ENCODE measurements around the gene ERICH3.

Gene ERICH3

DNA sequence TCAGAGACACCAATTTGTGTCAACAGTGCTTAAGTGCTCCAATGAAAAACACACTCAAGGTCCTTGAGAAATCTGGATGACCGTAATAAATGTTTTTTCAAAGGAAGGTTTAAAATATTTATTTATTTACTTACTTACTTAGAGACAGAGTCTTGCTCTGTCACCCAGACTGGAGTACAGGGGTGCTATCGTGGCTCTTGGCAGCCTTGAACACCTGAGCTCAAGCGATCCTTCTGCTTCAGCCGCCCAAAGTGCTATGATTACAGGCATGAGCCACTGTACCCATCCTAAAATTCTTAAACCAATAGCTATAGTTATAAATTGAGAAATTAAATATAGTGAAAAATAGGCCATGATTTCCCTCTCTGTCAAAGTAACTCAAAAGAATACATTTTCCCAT lies 17.3 kb upstream of the ERICH3 start:
- H3K9me3 ChIP-seq (replicated peaks in 1 of 2; ENCODE audit: control insufficient read depth in 2 of 2, insufficient read depth in 1 of 2, low read depth in 1 of 2, low read length in 2 of 2): no peaks in the 10 kb centered on the region
- H2BK12ac ChIP-seq (ENCODE audit: low read length): no peak overlapping the region
- no peaks in the 10 kb centered on the region for H3K79me1 ChIP-seq (ENCODE audit: low read depth, low read length)
- no CpG with 5 or more reads among the region's 4 CpGs for WGBS, 2 donors (ENCODE audit: extremely low coverage in 2 of 2, insufficient read length in 2 of 2, insufficient replicate concordance in 1 of 2)
- no peak overlapping the region for H3K27ac ChIP-seq (replicated peaks; ENCODE audit: low read length)
- no peak overlapping the region for H2BK120ac ChIP-seq (ENCODE audit: low read depth, low read length)
- H3K4me1 ChIP-seq (ENCODE audit: control insufficient read depth in 2 of 2, insufficient read depth in 1 of 2, low read depth in 1 of 2, low read length in 2 of 2): peaks cover 0 to 4% of the 10 kb centered on the region in 2 donors
- no peak overlapping the region for H2AK5ac ChIP-seq (ENCODE audit: low read depth, low read length)
- H2AFZ ChIP-seq (ENCODE audit: low read length): no peak overlapping the region
- no peak overlapping the region for H3K9ac ChIP-seq (ENCODE audit: low read depth, low read length, poor library complexity)
- no peak overlapping the region for H3K23ac ChIP-seq (ENCODE audit: low read depth, low read length, poor library complexity)
- no peaks in the 10 kb centered on the region for H3K27me3 ChIP-seq (ENCODE audit: control insufficient read depth in 3 of 3, insufficient read depth in 3 of 3, low read depth in 1 of 3, low read length in 3 of 3)
- H3K4ac ChIP-seq (ENCODE audit: low read length): no peak overlapping the region
- no peak overlapping the region for H3K4me2 ChIP-seq (ENCODE audit: insufficient read depth, low read length, poor library complexity, severe bottlenecking)
- H2BK15ac ChIP-seq (ENCODE audit: low read length): no peak overlapping the region
- no peaks in the 10 kb centered on the region for H3K36me3 ChIP-seq (replicated peaks in 1 of 2; ENCODE audit: control insufficient read depth in 2 of 2, insufficient read depth in 2 of 2, low read length in 2 of 2)
- H4K8ac ChIP-seq (ENCODE audit: low read depth, low read length): no peak overlapping the region
- no peak overlapping the region for H4K91ac ChIP-seq (ENCODE audit: low read depth, low read length, poor library complexity)
- DNase-seq (ENCODE audit: low spot score): no peak
- no peak overlapping the region for H3K4me3 ChIP-seq (ENCODE audit: low read length in 2 of 2)
- no peak overlapping the region for H3K18ac ChIP-seq (ENCODE audit: low read length)
- no peak overlapping the region for H3K14ac ChIP-seq (ENCODE audit: low read length)
- no peak overlapping the region for H2BK5ac ChIP-seq (ENCODE audit: low read length)

DNA sequence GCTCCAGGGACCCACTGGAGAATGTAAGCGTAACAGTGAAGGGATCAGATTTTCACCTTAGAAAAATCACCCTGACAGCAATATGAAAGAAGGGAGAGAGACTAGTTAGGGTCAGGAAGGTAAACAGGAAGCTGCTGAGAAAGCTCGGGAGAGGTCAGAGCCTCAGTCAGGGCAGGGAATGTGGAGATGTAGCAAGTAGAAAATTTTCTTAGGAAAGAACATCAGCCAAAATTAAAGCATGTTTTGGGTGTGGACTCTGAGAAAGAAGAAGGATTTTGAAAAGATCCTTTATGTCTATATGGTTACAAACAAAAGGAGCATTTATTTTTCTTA lies 16.7 kb upstream of the ERICH3 start:
- H3K4ac ChIP-seq (ENCODE audit: low read length): no peak overlapping the region
- H3K4me3 ChIP-seq (ENCODE audit: low read length in 2 of 2): no peak overlapping the region
- no peak overlapping the region for H4K91ac ChIP-seq (ENCODE audit: low read depth, low read length, poor library complexity)
- no peak overlapping the region for H3K27ac ChIP-seq (replicated peaks; ENCODE audit: low read length)
- H3K14ac ChIP-seq (ENCODE audit: low read length): no peak overlapping the region
- H3K9me3 ChIP-seq (replicated peaks in 1 of 2; ENCODE audit: control insufficient read depth in 2 of 2, insufficient read depth in 1 of 2, low read depth in 1 of 2, low read length in 2 of 2): no peaks in the 10 kb centered on the region
- H3K23ac ChIP-seq (ENCODE audit: low read depth, low read length, poor library complexity): no peak overlapping the region
- no peak overlapping the region for H3K9ac ChIP-seq (ENCODE audit: low read depth, low read length, poor library complexity)
- no peak overlapping the region for H2BK120ac ChIP-seq (ENCODE audit: low read depth, low read length)
- H2BK5ac ChIP-seq (ENCODE audit: low read length): no peak overlapping the region
- DNase-seq (ENCODE audit: low spot score): no peak
- H3K4me2 ChIP-seq (ENCODE audit: insufficient read depth, low read length, poor library complexity, severe bottlenecking): no peak overlapping the region
- H3K27me3 ChIP-seq (ENCODE audit: control insufficient read depth in 3 of 3, insufficient read depth in 3 of 3, low read depth in 1 of 3, low read length in 3 of 3): no peaks in the 10 kb centered on the region
- no peaks in the 10 kb centered on the region for H3K36me3 ChIP-seq (replicated peaks in 1 of 2; ENCODE audit: control insufficient read depth in 2 of 2, insufficient read depth in 2 of 2, low read length in 2 of 2)
- no peak overlapping the region for H3K18ac ChIP-seq (ENCODE audit: low read length)
- H2BK15ac ChIP-seq (ENCODE audit: low read length): no peak overlapping the region
- no peak overlapping the region for H2AK5ac ChIP-seq (ENCODE audit: low read depth, low read length)
- peaks cover 0 to 4% of the 10 kb centered on the region in 2 donors for H3K4me1 ChIP-seq (ENCODE audit: control insufficient read depth in 2 of 2, insufficient read depth in 1 of 2, low read depth in 1 of 2, low read length in 2 of 2)
- no peaks in the 10 kb centered on the region for H3K79me1 ChIP-seq (ENCODE audit: low read depth, low read length)
- WGBS, 2 donors (ENCODE audit: extremely low coverage in 2 of 2, insufficient read length in 2 of 2, insufficient replicate concordance in 1 of 2): no CpG with 5 or more reads among the region's 2 CpGs
- H2AFZ ChIP-seq (ENCODE audit: low read length): peak overlapping the region; percentile 74
- H4K8ac ChIP-seq (ENCODE audit: low read depth, low read length): no peak overlapping the region
- H2BK12ac ChIP-seq (ENCODE audit: low read length): no peak overlapping the region

DNA sequence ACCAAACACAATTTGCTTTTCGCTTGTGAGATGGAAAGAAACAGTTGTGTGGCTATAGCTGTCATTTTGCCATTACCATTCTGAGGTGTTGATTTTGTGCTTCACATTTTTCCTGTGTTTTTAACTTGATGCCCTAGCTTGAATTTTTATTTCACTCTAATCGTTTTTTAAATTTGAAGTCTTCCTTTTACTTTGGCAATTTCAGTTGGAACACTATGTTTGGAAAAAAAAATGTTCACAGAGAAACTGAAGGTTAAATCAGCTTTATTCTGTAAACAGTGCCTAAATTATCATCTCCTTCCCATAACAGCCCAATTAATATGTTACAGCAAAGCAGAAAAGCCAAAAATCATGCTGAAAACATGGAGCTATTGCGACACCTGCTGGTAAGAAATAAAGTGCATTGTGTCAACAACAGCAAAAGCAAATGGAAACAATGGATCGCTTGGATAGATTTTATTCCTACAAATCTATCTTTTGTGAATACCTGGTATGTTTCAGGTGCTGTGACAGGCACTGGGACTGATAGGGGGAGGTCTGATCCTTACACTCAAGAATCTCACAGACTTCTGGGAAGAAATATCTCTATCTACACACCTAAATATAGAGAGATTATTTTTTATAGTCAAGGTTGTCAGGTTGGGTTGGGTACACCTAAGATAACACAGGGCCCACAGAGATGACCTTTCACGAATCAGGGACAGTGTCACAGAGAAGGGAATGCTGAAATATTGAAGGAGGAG lies 16.2 kb upstream of the ERICH3 start:
- no peak overlapping the region for H3K4me3 ChIP-seq (ENCODE audit: low read length in 2 of 2)
- H3K18ac ChIP-seq (ENCODE audit: low read length): no peak overlapping the region
- no peak overlapping the region for H2AK5ac ChIP-seq (ENCODE audit: low read depth, low read length)
- H2AFZ ChIP-seq (ENCODE audit: low read length): peak overlapping the region; percentile 74
- no peak overlapping the region for H4K91ac ChIP-seq (ENCODE audit: low read depth, low read length, poor library complexity)
- no peak overlapping the region for H2BK15ac ChIP-seq (ENCODE audit: low read length)
- H3K23ac ChIP-seq (ENCODE audit: low read depth, low read length, poor library complexity): no peak overlapping the region
- H3K79me1 ChIP-seq (ENCODE audit: low read depth, low read length): no peaks in the 10 kb centered on the region
- H3K9me3 ChIP-seq (replicated peaks in 1 of 2; ENCODE audit: control insufficient read depth in 2 of 2, insufficient read depth in 1 of 2, low read depth in 1 of 2, low read length in 2 of 2): no peaks in the 10 kb centered on the region
- H2BK5ac ChIP-seq (ENCODE audit: low read length): no peak overlapping the region
- no CpG with 5 or more reads among the region's 5 CpGs for WGBS, 2 donors (ENCODE audit: extremely low coverage in 2 of 2, insufficient read length in 2 of 2, insufficient replicate concordance in 1 of 2)
- no peak overlapping the region for H3K27ac ChIP-seq (replicated peaks; ENCODE audit: low read length)
- H3K27me3 ChIP-seq (ENCODE audit: control insufficient read depth in 3 of 3, insufficient read depth in 3 of 3, low read depth in 1 of 3, low read length in 3 of 3): no peaks in the 10 kb centered on the region
- no peak overlapping the region for H3K14ac ChIP-seq (ENCODE audit: low read length)
- H3K4ac ChIP-seq (ENCODE audit: low read length): no peak overlapping the region
- no peak overlapping the region for H3K4me2 ChIP-seq (ENCODE audit: insufficient read depth, low read length, poor library complexity, severe bottlenecking)
- H3K36me3 ChIP-seq (replicated peaks in 1 of 2; ENCODE audit: control insufficient read depth in 2 of 2, insufficient read depth in 2 of 2, low read length in 2 of 2): no peaks in the 10 kb centered on the region
- no peak overlapping the region for H2BK12ac ChIP-seq (ENCODE audit: low read length)
- no peak overlapping the region for H4K8ac ChIP-seq (ENCODE audit: low read depth, low read length)
- H3K9ac ChIP-seq (ENCODE audit: low read depth, low read length, poor library complexity): no peak overlapping the region
- H2BK120ac ChIP-seq (ENCODE audit: low read depth, low read length): no peak overlapping the region
- peak; percentile 78 for DNase-seq (ENCODE audit: low spot score)
- H3K4me1 ChIP-seq (ENCODE audit: control insufficient read depth in 2 of 2, insufficient read depth in 1 of 2, low read depth in 1 of 2, low read length in 2 of 2): peaks cover 0 to 4% of the 10 kb centered on the region in 2 donors

DNA sequence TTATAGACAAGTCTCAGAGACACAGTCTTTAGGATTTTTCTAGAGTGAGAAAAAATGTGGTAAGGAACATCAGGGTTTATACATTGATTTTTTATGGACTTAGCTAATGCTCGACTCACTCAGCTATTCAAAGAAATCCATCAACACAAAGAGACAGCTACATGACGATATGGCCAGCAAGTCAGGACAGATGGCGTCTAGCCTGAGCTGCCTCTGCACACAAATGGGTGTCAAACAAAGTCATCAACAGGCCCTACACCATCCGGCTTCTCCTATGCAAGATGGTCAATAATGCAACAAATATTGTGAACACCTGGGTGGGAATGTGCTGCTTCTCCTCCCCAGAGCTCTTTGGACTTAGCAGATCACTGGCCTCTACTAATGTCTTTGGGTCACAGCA lies 13.3 kb upstream of the ERICH3 start:
- H2BK120ac ChIP-seq (ENCODE audit: low read depth, low read length): no peak overlapping the region
- H2BK12ac ChIP-seq (ENCODE audit: low read length): no peak overlapping the region
- H2AK5ac ChIP-seq (ENCODE audit: low read depth, low read length): no peak overlapping the region
- no peaks in the 10 kb centered on the region for H3K27me3 ChIP-seq (ENCODE audit: control insufficient read depth in 3 of 3, insufficient read depth in 3 of 3, low read depth in 1 of 3, low read length in 3 of 3)
- no peak overlapping the region for H3K4me3 ChIP-seq (ENCODE audit: low read length in 2 of 2)
- H3K14ac ChIP-seq (ENCODE audit: low read length): no peak overlapping the region
- H4K8ac ChIP-seq (ENCODE audit: low read depth, low read length): no peak overlapping the region
- H3K18ac ChIP-seq (ENCODE audit: low read length): no peak overlapping the region
- no peak overlapping the region for H3K23ac ChIP-seq (ENCODE audit: low read depth, low read length, poor library complexity)
- WGBS, 2 donors (ENCODE audit: extremely low coverage in 2 of 2, insufficient read length in 2 of 2, insufficient replicate concordance in 1 of 2): no CpG with 5 or more reads among the region's 4 CpGs
- no peak overlapping the region for H3K9ac ChIP-seq (ENCODE audit: low read depth, low read length, poor library complexity)
- H3K79me1 ChIP-seq (ENCODE audit: low read depth, low read length): no peaks in the 10 kb centered on the region
- H3K9me3 ChIP-seq (replicated peaks in 1 of 2; ENCODE audit: control insufficient read depth in 2 of 2, insufficient read depth in 1 of 2, low read depth in 1 of 2, low read length in 2 of 2): no peaks in the 10 kb centered on the region
- no peaks in the 10 kb centered on the region for H3K4me1 ChIP-seq (ENCODE audit: control insufficient read depth in 2 of 2, insufficient read depth in 1 of 2, low read depth in 1 of 2, low read length in 2 of 2)
- no peak overlapping the region for H3K4me2 ChIP-seq (ENCODE audit: insufficient read depth, low read length, poor library complexity, severe bottlenecking)
- H4K91ac ChIP-seq (ENCODE audit: low read depth, low read length, poor library complexity): no peak overlapping the region
- no peak overlapping the region for H2BK15ac ChIP-seq (ENCODE audit: low read length)
- H3K27ac ChIP-seq (replicated peaks; ENCODE audit: low read length): no peak overlapping the region
- H2BK5ac ChIP-seq (ENCODE audit: low read length): no peak overlapping the region
- DNase-seq (ENCODE audit: low spot score): no peak
- no peak overlapping the region for H2AFZ ChIP-seq (ENCODE audit: low read length)
- H3K4ac ChIP-seq (ENCODE audit: low read length): no peak overlapping the region
- no peaks in the 10 kb centered on the region for H3K36me3 ChIP-seq (replicated peaks in 1 of 2; ENCODE audit: control insufficient read depth in 2 of 2, insufficient read depth in 2 of 2, low read length in 2 of 2)

Measured in neuronal stem cell (in vitro differentiated cells).